SIG-M5 treated with dmso at 0.1 percent for 504 hours (cell line): ENCODE data around the gene DAPK1.
A peak's percentile ranks its signal among the peaks of the same experiment; 100 is the strongest.

Experiments
- DNase-seq: peaks from one replicate; lab custom pipeline; 2025; ENCODE audit not compliant: unreplicated experiment; lab: John Stamatoyannopoulos, UW

The DAPK1 gene

GRCh38 chr9:87516222-87516925, 18.7 kb downstream of the DAPK1 start:
- DNase-seq: peak; percentile 16

DNA sequence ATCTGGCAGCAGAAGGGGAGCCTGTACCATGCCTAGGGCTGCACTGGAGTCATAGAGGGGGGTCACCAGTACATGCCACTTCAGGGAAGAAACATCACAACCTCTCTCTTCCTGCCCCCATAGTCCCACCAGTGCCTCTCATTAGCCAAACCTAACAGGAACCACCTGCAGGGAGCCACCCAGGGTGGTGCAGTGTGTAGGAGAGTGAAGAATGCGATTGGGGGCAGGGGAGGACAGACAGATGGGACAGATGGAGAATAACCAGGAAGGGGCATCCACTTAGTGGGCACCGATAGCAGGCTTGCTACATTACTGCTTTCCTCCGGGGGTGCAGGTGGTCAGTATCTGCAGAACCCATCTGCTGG, 19.2 kb downstream of the DAPK1 start:
- DNase-seq: no peak

DNA sequence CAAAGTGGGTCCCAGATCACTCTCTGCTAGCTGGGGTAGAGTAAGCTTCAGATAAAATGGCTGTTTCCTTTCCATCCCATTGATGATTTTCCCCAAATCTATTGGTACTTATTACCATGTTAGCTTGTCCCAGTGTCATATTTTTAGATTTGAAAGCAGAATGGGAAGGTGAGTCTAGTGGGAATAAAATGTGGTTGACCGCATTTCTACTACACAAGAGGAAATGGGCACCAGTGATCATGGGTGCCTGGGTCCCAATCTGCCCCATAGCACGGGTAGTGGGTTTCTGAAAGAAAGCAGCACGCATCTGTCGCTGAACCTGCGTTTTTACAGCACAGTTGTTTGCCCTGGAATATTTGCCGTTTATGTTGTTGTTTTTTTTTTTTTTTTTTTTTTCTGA, 20.1 kb downstream of the DAPK1 start:
- no peak for DNase-seq

DNA sequence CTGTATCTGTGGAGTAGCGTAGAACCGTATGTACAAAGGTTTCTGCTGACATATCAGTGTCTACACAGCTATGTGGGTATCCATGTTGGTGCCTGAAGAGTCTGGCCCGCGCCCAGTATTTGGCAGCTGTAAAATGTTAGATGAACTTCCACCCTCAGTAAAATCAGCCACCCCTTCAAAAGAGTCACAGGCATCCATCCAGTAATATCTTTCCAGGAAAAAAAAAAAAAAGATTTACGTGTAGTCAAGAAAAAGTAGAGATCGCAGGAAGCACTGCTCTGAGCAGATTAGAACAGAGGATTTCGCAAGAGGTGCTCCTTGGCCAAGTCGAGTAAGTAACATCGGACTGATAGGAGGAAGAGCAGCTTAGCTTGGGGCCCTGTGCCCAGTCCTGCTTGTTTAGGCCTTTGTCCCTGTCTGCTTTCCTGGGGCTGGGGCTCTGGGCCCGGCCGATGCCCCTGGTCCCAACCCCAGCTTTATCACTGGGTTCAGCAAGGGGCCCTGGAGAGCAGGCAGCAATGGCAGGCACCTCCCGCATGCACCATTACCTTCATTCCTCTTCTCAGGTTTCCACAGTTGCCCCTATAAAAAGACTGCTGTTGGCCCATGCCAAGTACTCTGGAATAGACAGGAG, 21.2 kb downstream of the DAPK1 start:
- DNase-seq: peak; percentile 23

DNA sequence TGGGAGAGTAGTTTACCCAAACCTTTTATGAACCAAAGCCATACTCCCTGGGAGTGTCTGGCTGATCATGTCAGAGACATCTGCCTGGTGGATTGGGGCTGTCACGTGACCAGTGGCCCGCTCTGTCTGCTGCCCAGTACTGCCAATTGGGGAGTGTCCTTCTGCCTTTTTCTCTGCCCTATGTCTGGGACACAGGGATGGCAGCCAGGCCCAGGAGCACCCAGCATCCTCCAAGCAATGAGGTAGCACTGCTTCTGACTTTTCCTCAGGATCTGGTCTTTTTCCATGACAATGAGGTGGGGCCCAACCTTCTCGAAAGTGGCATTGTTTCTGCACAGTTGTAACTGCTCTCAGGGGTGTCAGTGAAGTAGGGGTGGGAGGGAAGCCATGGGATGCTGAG, 21.8 kb downstream of the DAPK1 start:
- no peak for DNase-seq

DNA sequence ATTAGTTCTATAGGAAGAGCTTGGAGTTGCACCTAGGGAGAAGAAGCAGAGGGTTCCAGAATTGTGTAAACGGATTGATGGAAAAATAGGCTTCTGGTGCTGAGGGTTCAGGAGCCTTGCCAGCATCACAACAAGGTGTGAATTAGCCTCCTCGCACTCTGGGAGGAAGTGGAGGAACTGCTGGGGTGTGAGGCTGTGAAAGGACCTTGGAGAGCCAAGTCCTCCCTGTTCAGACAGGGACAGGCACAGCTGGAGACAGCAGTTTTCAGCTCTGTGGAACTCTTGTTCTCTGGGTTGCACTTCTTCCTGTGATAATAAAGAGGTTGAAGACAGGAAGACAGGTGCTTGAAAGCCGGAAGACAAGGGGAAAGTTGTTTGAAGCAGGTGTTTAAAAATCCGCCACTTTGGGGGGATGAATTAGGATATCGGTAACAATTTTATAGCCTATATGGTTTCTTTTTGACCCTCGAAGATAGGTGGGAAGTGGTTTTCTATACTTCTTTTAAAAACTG, 22.6 kb downstream of the DAPK1 start:
- no peak for DNase-seq

DNA sequence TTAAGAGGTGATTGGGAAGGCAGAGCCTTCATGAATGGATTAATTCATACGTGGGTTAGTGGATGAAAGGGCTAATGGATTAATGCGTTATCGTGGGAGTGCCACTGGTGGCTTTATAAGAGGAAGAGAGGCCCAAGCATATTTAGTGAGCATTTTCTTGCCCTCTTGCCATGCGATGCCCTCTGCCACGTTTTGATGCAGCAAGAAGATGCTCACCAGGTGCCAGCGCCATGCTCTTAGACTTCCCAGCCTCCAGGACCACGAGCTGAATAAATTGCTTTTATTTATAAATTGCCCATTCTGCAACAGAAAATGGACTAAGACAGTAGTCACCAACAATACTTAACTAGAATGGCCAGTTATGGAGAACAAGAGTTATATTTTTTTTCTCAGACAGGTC, 24.2 kb downstream of the DAPK1 start:
- DNase-seq: no peak

DNA sequence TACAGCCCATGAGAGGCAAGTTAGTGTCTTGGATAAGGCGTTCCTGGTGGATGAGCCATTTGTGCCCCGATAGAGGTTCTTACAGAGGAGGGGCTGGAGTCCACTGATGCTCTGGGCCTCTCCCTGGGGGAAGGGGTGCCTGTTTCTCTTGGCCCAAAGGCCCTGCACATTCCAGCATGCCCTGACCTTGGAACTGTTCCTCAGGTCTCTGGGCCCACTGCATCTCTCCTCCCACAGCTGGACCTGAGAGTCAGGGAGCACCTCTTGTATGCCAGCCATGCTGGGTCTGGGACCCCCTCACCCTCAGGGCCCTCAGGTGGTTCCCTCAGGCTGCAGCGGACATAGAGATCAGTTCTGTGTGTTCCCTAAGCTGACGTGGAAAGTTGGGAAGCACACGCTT, 26.4 kb downstream of the DAPK1 start:
- DNase-seq: no peak

- DNase-seq: no peak
Measured at GRCh38 chr9:87525546-87526303, 28.1 kb downstream of the DAPK1 start.

- no peak for DNase-seq
Measured at GRCh38 chr9:87527211-87527916, 29.7 kb downstream of the DAPK1 start.

DNA sequence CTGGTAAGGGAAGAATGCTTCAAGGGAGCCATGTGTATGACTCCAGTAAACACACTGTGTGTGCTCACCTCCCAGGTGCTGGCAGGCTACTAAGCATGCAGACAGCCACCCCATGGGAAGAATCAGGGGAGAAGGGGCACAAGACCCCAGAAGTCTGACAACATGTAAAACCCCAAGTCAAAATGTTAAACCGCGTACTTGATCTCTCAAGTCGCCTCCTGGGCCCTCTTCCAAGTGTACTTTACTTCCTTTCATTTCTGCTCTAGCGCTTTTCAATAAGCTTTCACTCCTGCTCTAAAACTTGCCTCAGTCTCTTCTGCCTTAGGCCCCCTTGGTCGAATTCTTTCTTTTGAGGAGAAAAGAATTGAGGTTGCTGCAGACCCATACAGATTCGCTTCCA, 31.3 kb downstream of the DAPK1 start:
- DNase-seq: no peak

GRCh38 chr9:87529671-87530070, 32.0 kb downstream of the DAPK1 start:
- peak; percentile 9 for DNase-seq

DNA sequence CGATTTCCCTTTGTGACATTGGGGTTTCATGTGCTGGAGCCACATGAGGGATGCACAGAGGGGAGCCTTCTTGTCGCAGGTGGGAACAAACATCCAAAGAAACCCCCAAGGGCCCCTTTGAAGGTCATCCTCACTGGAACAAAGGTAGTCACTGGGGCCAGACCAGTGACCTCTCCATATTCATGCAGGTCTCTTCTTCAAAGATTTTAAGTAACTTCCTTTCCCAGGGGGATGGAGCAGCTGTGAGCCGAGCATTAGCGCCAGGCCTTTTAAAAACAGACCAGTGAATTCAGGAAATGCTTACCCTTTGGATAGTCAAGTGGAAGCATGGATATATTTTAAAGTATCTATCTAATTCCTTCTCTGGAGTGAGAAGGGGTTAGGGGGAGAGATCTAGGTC, 33.0 kb downstream of the DAPK1 start:
- DNase-seq: no peak

DNA sequence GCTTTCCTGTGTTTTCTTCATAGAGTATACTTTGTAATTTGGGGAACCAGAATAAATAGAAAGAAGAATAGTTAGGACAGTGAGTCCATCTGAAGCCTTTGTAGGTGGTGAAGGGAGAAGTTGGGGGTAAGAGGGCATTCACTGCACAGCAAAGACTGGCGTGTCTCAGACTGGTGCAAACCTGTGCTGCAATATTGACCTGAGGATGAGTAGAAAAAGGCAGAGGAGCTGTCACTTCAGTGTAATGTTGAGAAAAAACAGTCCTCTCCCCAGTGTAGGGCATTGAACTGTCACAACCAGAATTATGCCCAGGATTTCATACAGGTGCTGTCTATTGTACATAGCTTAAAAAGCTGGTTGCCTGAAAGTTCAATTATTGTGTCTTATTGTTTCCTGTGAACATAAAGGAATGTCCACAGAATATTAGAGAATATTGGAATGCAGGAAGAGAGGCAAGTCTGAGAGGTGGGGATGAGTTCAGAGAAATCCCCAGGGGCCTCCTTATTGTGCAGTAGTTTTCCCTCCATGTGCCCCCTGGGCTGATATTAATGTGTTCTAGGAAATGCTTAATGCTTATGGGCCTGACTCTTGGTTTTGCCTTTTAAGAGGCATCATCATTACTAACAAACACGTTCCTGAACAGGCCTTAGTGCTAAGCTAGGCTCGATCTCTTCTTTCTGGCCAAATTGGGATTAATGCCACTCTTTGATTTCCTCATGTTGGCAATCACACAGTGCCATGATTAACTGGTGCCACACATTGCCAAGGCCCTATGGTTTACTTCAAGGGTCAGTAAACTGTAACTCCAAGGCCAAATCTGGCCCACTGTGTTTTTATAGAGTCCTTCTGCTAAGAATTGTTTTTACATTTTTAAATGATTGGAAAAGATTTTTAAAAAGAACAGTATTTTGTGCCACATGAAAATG, 34.0 kb downstream of the DAPK1 start:
- no peak for DNase-seq

GRCh38 chr9:87533271-87533670, 35.6 kb downstream of the DAPK1 start:
- peak; percentile 3 for DNase-seq

- no peak for DNase-seq
Measured at GRCh38 chr9:87534036-87534435, 36.4 kb downstream of the DAPK1 start.

DNA sequence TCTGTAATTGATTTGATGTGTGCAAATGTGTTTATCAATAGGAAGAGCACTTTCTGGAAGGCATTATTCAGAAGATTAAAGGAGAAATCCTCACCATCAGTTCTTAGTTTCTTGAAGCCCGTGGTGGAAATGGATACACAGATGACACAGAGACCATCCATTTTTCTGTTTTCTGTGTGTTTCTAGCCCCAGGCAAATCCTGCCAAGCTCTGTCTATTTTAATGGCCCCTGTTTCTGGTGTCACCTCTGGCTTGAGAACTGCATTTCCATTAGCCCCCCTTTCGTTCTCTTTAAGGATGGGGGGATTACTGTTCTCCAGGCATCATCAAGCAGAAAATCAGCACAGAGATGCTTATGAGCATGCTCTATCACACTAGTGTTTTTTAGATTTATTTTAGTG, 37.3 kb downstream of the DAPK1 start:
- no peak for DNase-seq

GRCh38 chr9:87535817-87536539, 38.3 kb downstream of the DAPK1 start:
- no peak for DNase-seq

DNA sequence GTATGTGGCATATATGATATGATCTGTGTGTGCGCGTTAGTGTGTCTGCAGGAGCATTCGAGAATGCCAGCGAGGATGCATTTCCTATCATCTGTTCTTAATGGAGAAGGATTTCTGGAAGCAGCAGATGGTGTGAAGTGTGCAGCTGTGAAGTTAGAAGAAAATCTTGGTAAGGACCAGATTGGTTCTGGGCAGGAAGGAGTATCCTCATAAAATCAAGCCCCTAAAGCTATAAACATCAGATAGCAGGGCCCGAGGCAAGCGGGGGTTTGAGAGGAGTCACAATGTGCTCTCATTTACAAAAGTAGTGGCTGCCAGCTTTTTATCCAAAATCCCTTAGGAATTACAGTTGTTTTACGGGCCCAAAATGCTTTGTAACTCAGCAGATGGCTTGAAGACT, 40.0 kb downstream of the DAPK1 start:
- no peak for DNase-seq
